ENCODE results near the gene EXTL1.

- TF ChIP-seq POLR2AphosphoS5 (IDR thresholded peaks at IDR 0.05) = no peak
- TF ChIP-seq CTCF (IDR thresholded peaks at IDR 0.05) = no peak
Observed at GRCh38 chr1:26081267-26082019, 59.9 kb downstream of the EXTL1 start.

Measured in esophagus muscularis mucosa (tissue), 3 donors.